Transverse colon (tissue), 4 donors: ENCODE data around the gene GRHPR.
"Not testable (repeated sequence)": the region's sequence is repeated elsewhere in the genome, so short reads cannot be mapped to it uniquely, and the experiment has no call there.

Experiments used
- EP300 ChIP-seq: sonication (generic); formaldehyde crosslinking; IDR thresholded peaks from one replicate; pipeline ENCODE4 v1.6.1; 2017; ENCODE audit warnings: antibody characterized with exemption, low read depth
- POLR2AphosphoS5 ChIP-seq, 3 donors: sonication (generic); formaldehyde crosslinking; IDR thresholded peaks; one replicate each; pipeline ENCODE4 v1.6.1; 2016; ENCODE audit warnings: antibody characterized with exemption in 3 of 3
- TF ChIP-seq, protein P1 (sequence below), 5 experiments: fragments of 200-600 bp in 3 of 5; fragments of 450-650 bp in 2 of 5; sonication (generic) in 3 of 5; IDR thresholded peaks; 1 replicate in 2 of 5; 2 replicates in 3 of 5; pipeline ENCODE4 v1.5.1; 2016 to 2017; ENCODE audit warnings: antibody characterized with exemption in 5 of 5, inconsistent platforms in 3 of 5, mild to moderate bottlenecking in 2 of 5, moderate library complexity in 1 of 5

- TF ChIP-seq, protein P1, sequence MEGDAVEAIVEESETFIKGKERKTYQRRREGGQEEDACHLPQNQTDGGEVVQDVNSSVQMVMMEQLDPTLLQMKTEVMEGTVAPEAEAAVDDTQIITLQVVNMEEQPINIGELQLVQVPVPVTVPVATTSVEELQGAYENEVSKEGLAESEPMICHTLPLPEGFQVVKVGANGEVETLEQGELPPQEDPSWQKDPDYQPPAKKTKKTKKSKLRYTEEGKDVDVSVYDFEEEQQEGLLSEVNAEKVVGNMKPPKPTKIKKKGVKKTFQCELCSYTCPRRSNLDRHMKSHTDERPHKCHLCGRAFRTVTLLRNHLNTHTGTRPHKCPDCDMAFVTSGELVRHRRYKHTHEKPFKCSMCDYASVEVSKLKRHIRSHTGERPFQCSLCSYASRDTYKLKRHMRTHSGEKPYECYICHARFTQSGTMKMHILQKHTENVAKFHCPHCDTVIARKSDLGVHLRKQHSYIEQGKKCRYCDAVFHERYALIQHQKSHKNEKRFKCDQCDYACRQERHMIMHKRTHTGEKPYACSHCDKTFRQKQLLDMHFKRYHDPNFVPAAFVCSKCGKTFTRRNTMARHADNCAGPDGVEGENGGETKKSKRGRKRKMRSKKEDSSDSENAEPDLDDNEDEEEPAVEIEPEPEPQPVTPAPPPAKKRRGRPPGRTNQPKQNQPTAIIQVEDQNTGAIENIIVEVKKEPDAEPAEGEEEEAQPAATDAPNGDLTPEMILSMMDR (IDR thresholded peaks at IDR 0.05), result not testable (repeated sequence)
- TF ChIP-seq POLR2AphosphoS5 (IDR thresholded peaks at IDR 0.05); EP300: not testable (repeated sequence)
Measured at GRCh38 chr9:37426431-37426830, 3.9 kb downstream of the GRHPR start.
